Gastrocnemius medialis (tissue), 4 donors: Measurements from ENCODE around the gene OR13A1.

ENCODE experiments used
- POLR2A ChIP-seq, 2 donors: fragments of 450-650 bp; IDR thresholded peaks; one replicate each; pipeline ENCODE4 v1.6.1; 2017; ENCODE audit warnings: antibody characterized with exemption in 2 of 2, mild to moderate bottlenecking in 2 of 2, moderate library complexity in 2 of 2
- TF ChIP-seq, protein P1 (sequence below), 5 experiments: fragments of 450-650 bp in 3 of 5; fragments of 200-600 bp in 2 of 5; sonication (generic) in 2 of 5; IDR thresholded peaks in 4 of 5; conservative IDR thresholded peaks in 1 of 5; 1 replicate in 4 of 5; 2 replicates in 1 of 5; pipeline ENCODE4 v1.5.1; 2016 to 2019; ENCODE audit warnings: antibody characterized with exemption in 5 of 5, mild to moderate bottlenecking in 3 of 5, moderate library complexity in 3 of 5

DNA sequence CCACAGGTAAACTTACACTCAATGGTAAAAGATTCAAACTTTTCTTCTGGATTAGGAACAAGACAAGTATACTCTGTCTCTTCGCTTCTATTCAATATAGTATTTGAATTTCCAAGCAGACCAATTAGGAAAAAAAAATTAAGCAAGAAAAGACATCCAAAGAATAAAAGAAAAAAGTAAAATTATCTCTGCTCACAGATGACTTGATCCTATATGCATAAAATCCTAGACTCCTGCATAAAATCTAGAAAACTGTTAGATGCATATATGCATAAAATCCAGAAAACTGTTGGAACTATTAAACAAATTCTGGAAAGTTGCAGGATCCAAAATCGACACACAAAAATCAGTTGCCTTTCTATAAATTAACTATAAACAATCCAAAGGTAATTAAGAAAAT, at the start of gene OR13A1:
- TF ChIP-seq, protein P1, sequence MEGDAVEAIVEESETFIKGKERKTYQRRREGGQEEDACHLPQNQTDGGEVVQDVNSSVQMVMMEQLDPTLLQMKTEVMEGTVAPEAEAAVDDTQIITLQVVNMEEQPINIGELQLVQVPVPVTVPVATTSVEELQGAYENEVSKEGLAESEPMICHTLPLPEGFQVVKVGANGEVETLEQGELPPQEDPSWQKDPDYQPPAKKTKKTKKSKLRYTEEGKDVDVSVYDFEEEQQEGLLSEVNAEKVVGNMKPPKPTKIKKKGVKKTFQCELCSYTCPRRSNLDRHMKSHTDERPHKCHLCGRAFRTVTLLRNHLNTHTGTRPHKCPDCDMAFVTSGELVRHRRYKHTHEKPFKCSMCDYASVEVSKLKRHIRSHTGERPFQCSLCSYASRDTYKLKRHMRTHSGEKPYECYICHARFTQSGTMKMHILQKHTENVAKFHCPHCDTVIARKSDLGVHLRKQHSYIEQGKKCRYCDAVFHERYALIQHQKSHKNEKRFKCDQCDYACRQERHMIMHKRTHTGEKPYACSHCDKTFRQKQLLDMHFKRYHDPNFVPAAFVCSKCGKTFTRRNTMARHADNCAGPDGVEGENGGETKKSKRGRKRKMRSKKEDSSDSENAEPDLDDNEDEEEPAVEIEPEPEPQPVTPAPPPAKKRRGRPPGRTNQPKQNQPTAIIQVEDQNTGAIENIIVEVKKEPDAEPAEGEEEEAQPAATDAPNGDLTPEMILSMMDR (IDR thresholded peaks at IDR 0.05 in 4 of 5, conservative IDR thresholded peaks at IDR 0.05 in 1 of 5) = no peak
- TF ChIP-seq POLR2A (IDR thresholded peaks at IDR 0.05) = no peak
